ENCODE measurements around the gene CUL7.
"Not testable (repeated sequence)": the region's sequence is repeated elsewhere in the genome, so short reads cannot be mapped to it uniquely, and the experiment has no call there.

The CUL7 gene

GRCh38 chr6:43006251-43006650 lies 47.4 kb downstream of the CUL7 start:
- no peak overlapping the region for H3K27ac ChIP-seq (ENCODE audit: low read depth, low read length, poor library complexity, severe bottlenecking)
- no peaks in the 10 kb centered on the region for H4K20me1 ChIP-seq (ENCODE audit: insufficient read depth, low read length)
- H3K4me2 ChIP-seq (ENCODE audit: low read length) = no peak overlapping the region
- H3K27me3 ChIP-seq (ENCODE audit: insufficient read depth, low read length) = no peaks in the 10 kb centered on the region
- H3F3A ChIP-seq (ENCODE audit: insufficient read depth, low read length) = no peaks in the 10 kb centered on the region
- no peak overlapping the region for H2AFZ ChIP-seq (ENCODE audit: low read length)
- H3K9me2 ChIP-seq (ENCODE audit: low read depth, low read length) = no peaks in the 10 kb centered on the region
- H3K79me2 ChIP-seq (ENCODE audit: insufficient read depth, low read length) = no peaks in the 10 kb centered on the region
- TF ChIP-seq EZH2 (IDR thresholded peaks at IDR 0.05; ENCODE audit: borderline replicate concordance, low read length) = no peak
- no peak for TF ChIP-seq CTCF (IDR thresholded peaks at IDR 0.05; ENCODE audit: low read length)
- no peak overlapping the region for H3K9ac ChIP-seq (ENCODE audit: low read length)
- H3K9me3 ChIP-seq (ENCODE audit: low read length) = no peaks in the 10 kb centered on the region
- H3K4me1 ChIP-seq (ENCODE audit: insufficient read depth, low read length, severe bottlenecking) = no peaks in the 10 kb centered on the region
- no peak overlapping the region for H3K4me3 ChIP-seq (ENCODE audit: low read depth, low read length, poor library complexity, severe bottlenecking)
- peaks cover 56% of the 10 kb centered on the region for H3K36me3 ChIP-seq (ENCODE audit: insufficient read depth, low read length)

GRCh38 chr6:43005844-43006243 lies 47.8 kb downstream of the CUL7 start:
- TF ChIP-seq CTCF (IDR thresholded peaks at IDR 0.05; ENCODE audit: low read length) (no peak), EZH2 (IDR thresholded peaks at IDR 0.05; ENCODE audit: borderline replicate concordance, low read length) (no peak)
- H3K4me3 ChIP-seq (ENCODE audit: low read depth, low read length, poor library complexity, severe bottlenecking) = no peak overlapping the region
- H2AFZ ChIP-seq (ENCODE audit: low read length) = no peak overlapping the region
- H3K79me2 ChIP-seq (ENCODE audit: insufficient read depth, low read length) = no peaks in the 10 kb centered on the region
- no peaks in the 10 kb centered on the region for H4K20me1 ChIP-seq (ENCODE audit: insufficient read depth, low read length)
- H3K9me3 ChIP-seq (ENCODE audit: low read length) = no peaks in the 10 kb centered on the region
- H3K4me1 ChIP-seq (ENCODE audit: insufficient read depth, low read length, severe bottlenecking) = no peaks in the 10 kb centered on the region
- no peak overlapping the region for H3K9ac ChIP-seq (ENCODE audit: low read length)
- H3F3A ChIP-seq (ENCODE audit: insufficient read depth, low read length) = no peaks in the 10 kb centered on the region
- H3K27me3 ChIP-seq (ENCODE audit: insufficient read depth, low read length) = no peaks in the 10 kb centered on the region
- H3K36me3 ChIP-seq (ENCODE audit: insufficient read depth, low read length) = peaks cover 55% of the 10 kb centered on the region
- no peak overlapping the region for H3K4me2 ChIP-seq (ENCODE audit: low read length)
- no peak overlapping the region for H3K27ac ChIP-seq (ENCODE audit: low read depth, low read length, poor library complexity, severe bottlenecking)
- H3K9me2 ChIP-seq (ENCODE audit: low read depth, low read length) = no peaks in the 10 kb centered on the region

DNA sequence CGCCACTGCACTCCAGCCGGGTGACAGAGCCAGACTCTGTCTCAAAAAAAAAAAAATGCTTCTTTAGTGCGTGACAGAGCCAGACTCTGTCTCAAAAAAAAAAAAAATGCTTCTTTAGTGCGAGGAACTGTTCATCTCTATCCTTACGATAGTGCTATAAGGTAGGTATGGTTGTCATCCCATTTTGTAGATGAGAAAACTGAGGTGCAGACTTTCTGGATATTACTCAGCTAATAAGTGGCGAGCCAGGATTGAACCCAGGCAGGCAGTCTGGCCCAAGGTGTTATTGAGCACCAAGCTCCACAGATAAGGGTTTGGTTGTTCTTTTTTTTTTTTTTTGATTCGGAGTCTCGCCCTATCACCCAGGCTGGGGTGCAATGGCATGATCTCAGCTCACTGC lies 51.8 kb downstream of the CUL7 start:
- Histone ChIP-seq H2AFZ (ENCODE audit: low read length) (no peak overlapping the region), H3F3A (ENCODE audit: insufficient read depth, low read length) (no peaks in the 10 kb centered on the region), H3K9me2 (ENCODE audit: low read depth, low read length) (no peaks in the 10 kb centered on the region), H3K4me3 (ENCODE audit: low read depth, low read length, poor library complexity, severe bottlenecking) (no peak overlapping the region), H3K9ac (ENCODE audit: low read length) (no peak overlapping the region), H3K79me2 (ENCODE audit: insufficient read depth, low read length) (no peaks in the 10 kb centered on the region), H3K4me2 (ENCODE audit: low read length) (no peak overlapping the region), H3K9me3 (ENCODE audit: low read length) (no peaks in the 10 kb centered on the region), H3K27ac (ENCODE audit: low read depth, low read length, poor library complexity, severe bottlenecking) (no peak overlapping the region), H4K20me1 (ENCODE audit: insufficient read depth, low read length) (no peaks in the 10 kb centered on the region), H3K36me3 (ENCODE audit: insufficient read depth, low read length) (peaks cover 20% of the 10 kb centered on the region), H3K27me3 (ENCODE audit: insufficient read depth, low read length) (no peaks in the 10 kb centered on the region), H3K4me1 (ENCODE audit: insufficient read depth, low read length, severe bottlenecking) (no peaks in the 10 kb centered on the region)
- no peak for TF ChIP-seq CTCF (IDR thresholded peaks at IDR 0.05; ENCODE audit: low read length)
- TF ChIP-seq EZH2 (IDR thresholded peaks at IDR 0.05; ENCODE audit: borderline replicate concordance, low read length) = no peak

DNA sequence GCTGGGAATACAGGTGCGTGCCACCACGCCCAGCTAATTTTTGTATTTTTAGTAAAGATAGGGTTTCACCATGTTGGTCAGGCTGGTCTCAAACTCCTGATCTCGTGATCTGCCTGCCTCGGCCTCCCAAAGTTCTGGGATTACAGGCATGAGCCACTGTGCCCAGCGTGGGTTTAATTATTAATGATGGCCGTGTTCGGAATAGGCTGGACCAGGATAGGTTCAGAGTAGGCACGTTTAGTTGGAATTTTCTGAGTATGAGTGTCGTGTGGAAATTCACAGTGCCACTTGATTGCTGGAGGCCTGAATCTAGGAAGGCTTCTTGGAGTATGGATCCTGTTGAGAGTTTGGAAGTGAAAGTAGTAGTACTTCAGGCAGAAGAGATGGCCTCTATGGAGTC lies 55.4 kb downstream of the CUL7 start:
- H3K36me3 ChIP-seq (ENCODE audit: insufficient read depth, low read length) = peaks cover 16% of the 10 kb centered on the region; the same call in 1 of the 2 replicates
- H3K79me2 ChIP-seq (ENCODE audit: insufficient read depth, low read length); H3K9me3 ChIP-seq (ENCODE audit: low read length); H3K9ac ChIP-seq (ENCODE audit: low read length); H2AFZ ChIP-seq (ENCODE audit: low read length); H3K4me3 ChIP-seq (ENCODE audit: low read depth, low read length, poor library complexity, severe bottlenecking); H3K4me2 ChIP-seq (ENCODE audit: low read length); H3K9me2 ChIP-seq (ENCODE audit: low read depth, low read length); H3F3A ChIP-seq (ENCODE audit: insufficient read depth, low read length); H3K27me3 ChIP-seq (ENCODE audit: insufficient read depth, low read length); H3K4me1 ChIP-seq (ENCODE audit: insufficient read depth, low read length, severe bottlenecking); H3K27ac ChIP-seq (ENCODE audit: low read depth, low read length, poor library complexity, severe bottlenecking); H4K20me1 ChIP-seq (ENCODE audit: insufficient read depth, low read length): not testable (repeated sequence)

Data from OCI-LY1 (cell line).